Esophagus (tissue), 2 donors: Measurements from ENCODE around the gene VAPA. TPM values are rescaled to one million over a fixed set of nuclear protein-coding genes. Genes with fewer than 3 reads are reported as not detected.

ENCODE experiments used
- H3K27ac ChIP-seq, 2 donors: one replicate each; pipeline ENCODE4 v1.5.1; 2013; ENCODE audit warnings: low read depth in 2 of 2, mild to moderate bottlenecking in 2 of 2, inconsistent platforms in 1 of 2, low read length in 1 of 2, moderate library complexity in 1 of 2
- H3K27me3 ChIP-seq, 2 donors: one replicate each; pipeline ENCODE4 v1.6.1; 2013; ENCODE audit warnings: low read length in 2 of 2, control low read depth in 1 of 2, mild to moderate bottlenecking in 1 of 2; ENCODE audit not compliant: insufficient read depth in 2 of 2, control insufficient read depth in 1 of 2
- H3K36me3 ChIP-seq, 2 donors: one replicate each; pipeline ENCODE4 v1.6.1; 2013; ENCODE audit warnings: low read length in 1 of 2; ENCODE audit not compliant: control insufficient read depth in 2 of 2, insufficient read depth in 2 of 2
- H3K4me1 ChIP-seq, 2 donors: one replicate each; pipeline ENCODE4 v1.6.1; 2013; ENCODE audit warnings: low read length in 1 of 2; ENCODE audit not compliant: control insufficient read depth in 2 of 2, insufficient read depth in 2 of 2
- H3K4me3 ChIP-seq, 2 donors: one replicate each; pipeline ENCODE4 v1.5.1; 2013; ENCODE audit warnings: low read length in 2 of 2, mild to moderate bottlenecking in 2 of 2, low read depth in 1 of 2, moderate library complexity in 1 of 2
- H3K9me3 ChIP-seq, 2 donors: one replicate each; pipeline ENCODE4 v1.6.1; 2013; ENCODE audit warnings: mild to moderate bottlenecking in 2 of 2, low read depth in 1 of 2, low read length in 1 of 2, moderate library complexity in 1 of 2; ENCODE audit not compliant: control insufficient read depth in 2 of 2, insufficient read depth in 1 of 2
- WGBS, 2 donors: extraction: QIAGEN DNeasy Blood & Tissue Kit; methylation state at CpG; one replicate each; pipeline ENCODE4 v1.1.7; 2013; 5-methylcytosine and 5-hydroxymethylcytosine counted together
- polyA plus RNA-seq, 2 donors: library from polyadenylated mRNA; stranded (reverse); fragments of 200-250 nt; gene quantifications; one replicate each; pipeline ENCODE4 v1.2.3, GENCODE V29; 2013
- donor health status: healthy with polysubstance abuse.
- donor health status: Bipolar disorder and iron deficiency.

VAPA gene
- polyA plus RNA-seq, 2 donors = 127 to 189 TPM

DNA sequence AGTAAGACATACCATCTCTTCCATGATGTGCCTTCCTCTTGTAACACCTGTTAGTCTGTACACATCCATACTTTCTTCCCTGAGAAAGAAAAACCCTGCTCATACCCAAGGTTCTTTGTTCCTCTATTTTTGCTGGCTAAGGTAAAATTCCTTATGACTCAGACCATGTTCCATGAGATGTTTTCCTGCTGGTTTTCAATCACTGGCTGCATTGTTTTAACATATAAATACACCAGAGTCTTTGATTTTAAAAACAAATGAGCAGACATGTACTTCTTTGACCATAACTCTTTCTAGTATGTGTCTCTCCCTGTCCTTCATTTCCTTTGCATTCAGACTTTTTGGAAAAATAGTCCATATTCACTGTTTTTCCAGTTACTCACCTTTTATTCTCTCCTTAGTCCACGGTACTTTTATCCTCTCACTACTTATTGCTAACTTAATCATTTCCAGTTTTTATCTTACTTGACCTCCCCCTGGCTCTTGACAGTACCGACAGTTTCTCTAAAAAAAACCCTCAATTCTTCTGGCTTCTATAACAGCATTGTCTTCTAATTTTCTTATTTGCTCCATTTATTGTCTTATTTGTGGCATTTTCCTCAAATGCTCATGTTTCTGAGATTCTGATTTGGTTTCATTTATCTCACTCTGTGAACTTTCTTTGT lies 4.3 kb downstream of the VAPA start:
- Histone ChIP-seq H3K4me3 (no peak overlapping the region), H3K36me3 (no peaks in the 10 kb centered on the region), H3K27ac (no peak overlapping the region), H3K9me3 (no peaks in the 10 kb centered on the region), H3K4me1 (peaks cover 2 to 8% of the 10 kb centered on the region in 2 donors), H3K27me3 (no peaks in the 10 kb centered on the region)
- WGBS, 2 donors = 18 to 26% methylated on average over 2 of the region's 2 CpGs

DNA sequence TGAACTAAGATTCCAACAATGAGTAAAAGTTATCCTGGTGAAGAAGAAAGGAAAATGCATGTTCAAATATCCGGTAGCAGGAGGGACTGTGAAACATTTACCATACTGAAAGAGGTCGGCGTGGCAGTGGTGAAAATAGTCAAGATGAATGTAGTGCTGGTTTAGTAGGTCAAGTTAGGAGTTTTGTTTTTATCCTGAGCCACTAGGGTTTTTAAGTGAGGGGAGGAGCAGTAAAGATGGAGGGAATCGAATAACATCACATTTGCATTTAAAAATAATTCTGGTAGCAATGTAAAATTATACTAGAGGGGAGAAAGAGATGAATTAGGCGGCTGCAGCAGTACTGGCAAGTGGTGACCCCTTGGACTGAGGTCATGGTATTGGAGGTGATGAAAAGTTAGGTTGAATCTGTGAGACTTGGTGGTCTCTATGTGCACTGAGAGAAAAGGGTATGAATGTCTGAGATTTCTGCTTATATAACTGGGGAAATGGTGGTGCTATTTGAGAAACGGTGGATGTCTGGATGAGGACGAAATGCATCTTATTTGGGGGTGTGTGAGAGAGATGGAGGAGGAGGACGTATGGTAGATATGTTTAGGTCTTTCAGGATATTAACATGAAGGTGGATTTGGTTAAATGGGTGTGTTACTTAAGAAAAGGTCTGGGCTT lies 5.9 kb downstream of the VAPA start:
- no peaks in the 10 kb centered on the region for H3K36me3 ChIP-seq
- no peaks in the 10 kb centered on the region for H3K27me3 ChIP-seq
- WGBS, 2 donors = 68 to 69% methylated on average over 8 of the region's 8 CpGs
- peaks cover 2 to 8% of the 10 kb centered on the region in 2 donors for H3K4me1 ChIP-seq
- H3K27ac ChIP-seq = no peak overlapping the region
- no peak overlapping the region for H3K4me3 ChIP-seq
- no peaks in the 10 kb centered on the region for H3K9me3 ChIP-seq

DNA sequence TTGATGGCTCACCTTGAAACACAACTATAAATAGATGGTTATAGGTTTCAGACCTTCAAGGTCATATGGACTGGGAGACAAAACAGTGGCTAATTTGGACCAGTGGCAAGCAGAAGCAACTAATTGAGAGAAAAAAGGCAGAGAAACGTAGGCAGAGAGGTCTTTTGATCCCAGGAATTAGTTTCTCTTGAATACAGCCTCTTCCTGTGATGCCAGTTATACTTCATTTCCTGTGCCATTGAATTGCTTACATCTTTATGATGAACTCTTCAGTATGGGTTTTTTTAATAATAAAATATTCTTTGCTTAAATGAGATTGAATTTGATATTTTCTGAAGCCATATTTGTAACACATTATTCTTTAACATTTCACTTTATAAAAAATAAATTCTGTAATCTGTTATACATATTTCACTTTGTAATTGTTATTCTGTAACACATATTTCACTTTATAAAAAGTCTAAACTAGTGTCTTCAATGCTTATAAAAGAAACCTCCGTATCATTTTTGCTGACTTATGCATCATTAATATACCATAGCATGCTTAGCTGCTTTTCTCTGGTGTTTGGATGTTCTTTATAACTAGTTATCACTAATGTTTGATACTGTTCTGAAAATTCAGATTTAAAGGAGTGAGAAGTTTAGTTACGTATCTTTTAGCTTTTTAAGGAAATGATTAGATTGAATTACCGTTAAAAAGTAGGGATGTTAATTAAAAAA lies 8.9 kb downstream of the VAPA start:
- Histone ChIP-seq H3K9me3 (no peaks in the 10 kb centered on the region), H3K27me3 (no peaks in the 10 kb centered on the region), H3K4me3 (no peak overlapping the region), H3K36me3 (no peaks in the 10 kb centered on the region), H3K27ac (no peak overlapping the region), H3K4me1 (peaks cover 2 to 8% of the 10 kb centered on the region in 2 donors)
- WGBS, 2 donors = 49 to 55% methylated on average over 4 of the region's 4 CpGs

DNA sequence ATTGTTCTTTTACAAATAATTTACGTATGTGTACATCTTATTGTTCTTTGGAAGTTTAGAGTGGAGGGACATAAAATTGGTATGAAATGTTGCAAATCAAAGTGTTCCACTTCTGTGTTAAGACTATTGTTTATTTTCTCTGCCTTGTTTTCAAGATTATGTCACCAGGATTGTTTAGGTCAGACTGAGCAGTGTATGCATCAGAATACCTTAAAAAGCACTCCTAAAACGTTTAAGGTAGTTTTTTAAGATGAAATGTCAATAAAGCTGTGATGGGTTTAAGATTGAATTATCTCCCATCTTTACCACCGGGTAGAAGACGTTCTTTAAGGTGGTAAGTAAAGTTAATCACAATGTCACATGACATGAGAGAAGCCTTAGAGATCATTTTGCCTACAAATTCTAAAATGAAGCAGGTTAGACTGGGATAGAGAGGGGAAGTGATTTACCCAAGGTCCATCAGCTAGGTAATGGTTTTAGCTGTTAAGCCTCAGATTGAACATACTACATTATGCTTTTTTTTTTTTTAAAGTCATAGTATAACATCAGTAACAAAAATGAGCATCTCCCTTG lies 10.6 kb downstream of the VAPA start:
- 29 to 31% methylated on average over 4 of the region's 4 CpGs for WGBS, 2 donors
- Histone ChIP-seq H3K27me3 (no peaks in the 10 kb centered on the region), H3K4me1 (peaks cover 0 to 5% of the 10 kb centered on the region in 2 donors), H3K27ac (no peak overlapping the region), H3K36me3 (no peaks in the 10 kb centered on the region), H3K9me3 (no peaks in the 10 kb centered on the region), H3K4me3 (no peak overlapping the region)

DNA sequence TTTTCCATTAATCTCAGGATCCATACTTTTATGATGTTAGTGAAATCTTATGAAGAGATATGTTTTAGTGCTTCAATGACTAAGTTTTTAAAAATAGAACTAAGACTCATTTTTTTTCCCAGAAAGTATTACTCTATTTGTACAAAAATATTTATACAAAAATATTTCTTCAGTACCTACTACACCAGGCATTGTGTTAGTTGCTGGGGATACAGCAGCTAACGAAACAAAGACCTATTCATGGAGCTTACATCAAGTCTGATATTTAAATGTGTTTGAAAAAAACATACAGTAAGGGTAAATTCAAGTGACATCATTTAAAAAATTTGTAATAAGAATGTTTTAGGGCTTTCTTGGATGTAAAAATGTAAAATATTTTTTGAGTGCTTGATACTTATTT lies 11.6 kb downstream of the VAPA start:
- WGBS, 2 donors = 63 to 70% methylated on average over 1 of the region's 1 CpG
- Histone ChIP-seq H3K4me3 (no peak overlapping the region), H3K4me1 (peaks cover 0 to 1% of the 10 kb centered on the region in 2 donors), H3K36me3 (no peaks in the 10 kb centered on the region), H3K27me3 (no peaks in the 10 kb centered on the region), H3K9me3 (no peaks in the 10 kb centered on the region), H3K27ac (no peak overlapping the region)

DNA sequence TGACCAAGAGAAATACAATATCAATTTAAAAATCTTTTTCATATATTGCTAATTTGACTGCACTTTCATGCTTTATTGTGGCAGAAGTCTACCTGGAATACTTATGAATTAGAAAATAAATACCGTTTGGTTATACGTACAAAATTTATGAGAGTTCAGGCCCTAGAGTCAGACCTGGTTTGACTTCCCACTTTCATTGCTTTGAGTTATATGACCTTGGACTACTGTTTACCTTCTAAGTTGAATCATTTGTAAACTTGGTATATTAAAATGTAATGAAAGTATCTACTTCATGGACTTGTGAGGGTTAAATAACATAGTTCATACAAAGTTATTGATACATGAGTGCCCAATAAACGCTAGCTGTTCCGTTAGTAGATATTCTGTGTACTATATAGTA lies 12.0 kb downstream of the VAPA start:
- no peaks in the 10 kb centered on the region for H3K4me1 ChIP-seq
- 64 to 84% methylated on average over 4 of the region's 4 CpGs for WGBS, 2 donors
- no peaks in the 10 kb centered on the region for H3K36me3 ChIP-seq
- no peaks in the 10 kb centered on the region for H3K27me3 ChIP-seq
- no peak overlapping the region for H3K27ac ChIP-seq
- no peak overlapping the region for H3K4me3 ChIP-seq
- H3K9me3 ChIP-seq = no peaks in the 10 kb centered on the region

DNA sequence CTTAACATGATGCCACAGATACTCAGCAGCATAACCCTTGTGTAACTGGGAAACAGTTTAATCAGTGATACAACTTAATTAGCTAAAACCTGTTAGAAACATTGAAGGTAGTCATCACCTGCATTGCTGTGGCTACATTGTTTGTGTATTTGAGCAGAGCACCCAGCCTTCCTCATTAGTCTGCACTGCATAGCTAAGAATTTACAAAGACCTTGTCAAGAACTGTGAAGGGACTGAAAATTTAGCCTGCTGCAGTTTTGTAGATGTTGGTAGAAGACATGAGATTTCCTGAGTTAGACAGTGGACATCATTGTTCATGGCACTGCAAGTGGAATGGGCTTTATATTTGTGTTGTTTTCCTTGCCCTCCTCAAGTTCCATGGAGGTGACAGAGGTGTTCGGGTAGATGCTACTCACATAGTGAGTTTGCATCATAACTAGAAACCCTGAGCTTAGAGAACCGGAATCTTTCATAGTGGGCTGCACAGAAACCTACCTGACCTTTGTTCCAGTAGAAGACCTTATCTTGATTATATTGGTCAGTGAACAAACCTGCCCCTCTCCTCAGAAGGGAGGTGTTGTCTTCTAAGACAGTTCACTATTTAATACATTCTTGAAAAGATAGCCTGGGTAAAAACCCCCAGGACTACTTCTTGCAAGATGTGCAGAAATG lies 12.5 kb downstream of the VAPA start:
- WGBS, 2 donors = 69 to 86% methylated on average over 2 of the region's 2 CpGs
- H3K36me3 ChIP-seq = no peaks in the 10 kb centered on the region
- H3K4me1 ChIP-seq = no peaks in the 10 kb centered on the region
- H3K9me3 ChIP-seq = no peaks in the 10 kb centered on the region
- H3K4me3 ChIP-seq = no peak overlapping the region
- no peaks in the 10 kb centered on the region for H3K27me3 ChIP-seq
- no peak overlapping the region for H3K27ac ChIP-seq

DNA sequence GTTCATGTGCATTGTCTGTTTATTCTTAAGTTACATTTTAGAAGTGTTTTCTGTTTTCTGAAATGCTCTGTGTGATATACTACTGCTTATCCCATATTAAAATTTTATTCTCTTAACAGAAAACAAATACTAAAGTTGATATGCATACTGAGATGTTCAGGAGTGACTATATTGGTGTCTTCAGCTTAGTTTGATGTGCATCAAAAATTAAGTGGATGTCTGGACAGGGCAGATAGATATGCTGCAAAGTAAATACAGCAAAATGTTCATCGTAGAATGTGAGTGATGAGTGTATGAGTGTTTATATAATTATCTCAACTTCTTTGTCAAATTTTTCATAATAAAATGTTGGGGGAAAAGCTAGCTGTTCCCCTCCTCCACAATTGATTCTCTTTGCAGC lies 13.2 kb downstream of the VAPA start:
- H3K27me3 ChIP-seq = no peaks in the 10 kb centered on the region
- no peaks in the 10 kb centered on the region for H3K4me1 ChIP-seq

DNA sequence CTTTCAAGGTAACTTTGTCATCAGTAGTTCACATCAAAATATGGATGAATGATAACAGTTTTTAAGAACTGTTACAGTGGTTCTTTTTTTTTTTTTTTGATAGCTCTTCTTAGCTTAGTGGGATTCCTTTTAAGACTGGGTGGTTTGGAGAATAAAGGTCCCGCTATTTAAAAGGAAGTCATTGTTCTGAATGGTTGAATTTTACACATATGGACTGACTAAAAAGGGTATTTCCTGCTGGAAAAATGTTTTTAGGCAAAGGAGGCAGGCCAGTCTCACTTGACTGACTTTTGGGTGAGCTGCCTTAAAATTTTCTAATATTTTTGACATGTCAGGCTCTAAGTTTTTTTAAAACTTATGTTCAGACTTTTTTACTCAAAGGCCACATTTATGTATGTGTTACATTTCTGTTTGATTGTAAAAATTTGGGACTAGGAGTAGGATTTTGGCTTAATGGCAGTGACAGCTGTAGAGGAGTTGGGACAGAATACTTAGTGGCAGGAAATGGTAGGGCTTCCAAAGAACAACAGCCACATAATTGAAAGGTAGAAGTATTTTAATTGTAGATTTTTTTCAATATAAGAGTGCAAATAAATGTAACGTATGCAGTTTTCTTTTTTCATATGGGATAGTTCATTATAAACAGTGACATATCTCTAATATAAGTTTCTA lies 13.7 kb downstream of the VAPA start:
- Histone ChIP-seq H3K9me3 (no peaks in the 10 kb centered on the region), H3K27ac (no peak overlapping the region), H3K4me1 (no peaks in the 10 kb centered on the region), H3K36me3 (no peaks in the 10 kb centered on the region), H3K4me3 (no peak overlapping the region), H3K27me3 (no peaks in the 10 kb centered on the region)
- WGBS, 2 donors = 72% methylated on average over 2 of the region's 2 CpGs

More for the DNA sequence above, 13.2 kb downstream of the VAPA start:
- 36 to 39% methylated on average over 1 of the region's 1 CpG for WGBS, 2 donors
- no peaks in the 10 kb centered on the region for H3K9me3 ChIP-seq
- H3K4me3 ChIP-seq = no peak overlapping the region
- H3K36me3 ChIP-seq = no peaks in the 10 kb centered on the region
- no peak overlapping the region for H3K27ac ChIP-seq
